Measurements from ENCODE around the gene SUGP2. TPM values are rescaled to one million over a fixed set of nuclear protein-coding genes. Genes with fewer than 3 reads are reported as not detected.
A peak's percentile ranks its signal among the peaks of the same experiment; 100 is the strongest.

The SUGP2 gene
- total and polyA plus RNA-seq, 9 of the 15 experiments (the other 6 are each of a cell fraction or from before 2014, with no cell fraction given): 13.1 to 101 (median 63.1) TPM

DNA sequence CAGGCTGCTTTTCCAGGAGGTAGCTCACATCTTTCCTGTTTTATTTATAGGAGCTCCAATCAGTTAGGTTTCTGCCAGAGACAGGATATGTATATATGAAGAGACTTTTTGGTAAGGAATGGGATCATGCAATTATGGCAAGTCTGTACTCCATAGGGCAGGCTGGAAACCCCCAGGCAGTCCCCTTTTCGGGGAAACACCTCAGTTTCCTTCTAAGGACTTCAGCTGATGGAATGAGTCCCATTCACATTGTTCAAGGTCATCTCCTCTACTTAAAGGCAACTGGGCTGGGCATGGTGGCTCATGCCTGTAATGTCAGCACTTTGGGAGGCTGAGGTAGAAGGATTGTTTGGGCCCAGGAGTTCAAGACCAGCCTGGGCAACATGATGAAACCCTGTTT lies 19.6 kb upstream of the SUGP2 start:
- no peak for TF ChIP-seq MIER1 (IDR thresholded peaks at IDR 0.05; ENCODE audit: low read depth)
- TF ChIP-seq POLR2A (conservative IDR thresholded peaks at IDR 0.05): 0 out of 2 replicates have a peak, but pooled peaks have one; percentile 15
- TF ChIP-seq, protein P1, sequence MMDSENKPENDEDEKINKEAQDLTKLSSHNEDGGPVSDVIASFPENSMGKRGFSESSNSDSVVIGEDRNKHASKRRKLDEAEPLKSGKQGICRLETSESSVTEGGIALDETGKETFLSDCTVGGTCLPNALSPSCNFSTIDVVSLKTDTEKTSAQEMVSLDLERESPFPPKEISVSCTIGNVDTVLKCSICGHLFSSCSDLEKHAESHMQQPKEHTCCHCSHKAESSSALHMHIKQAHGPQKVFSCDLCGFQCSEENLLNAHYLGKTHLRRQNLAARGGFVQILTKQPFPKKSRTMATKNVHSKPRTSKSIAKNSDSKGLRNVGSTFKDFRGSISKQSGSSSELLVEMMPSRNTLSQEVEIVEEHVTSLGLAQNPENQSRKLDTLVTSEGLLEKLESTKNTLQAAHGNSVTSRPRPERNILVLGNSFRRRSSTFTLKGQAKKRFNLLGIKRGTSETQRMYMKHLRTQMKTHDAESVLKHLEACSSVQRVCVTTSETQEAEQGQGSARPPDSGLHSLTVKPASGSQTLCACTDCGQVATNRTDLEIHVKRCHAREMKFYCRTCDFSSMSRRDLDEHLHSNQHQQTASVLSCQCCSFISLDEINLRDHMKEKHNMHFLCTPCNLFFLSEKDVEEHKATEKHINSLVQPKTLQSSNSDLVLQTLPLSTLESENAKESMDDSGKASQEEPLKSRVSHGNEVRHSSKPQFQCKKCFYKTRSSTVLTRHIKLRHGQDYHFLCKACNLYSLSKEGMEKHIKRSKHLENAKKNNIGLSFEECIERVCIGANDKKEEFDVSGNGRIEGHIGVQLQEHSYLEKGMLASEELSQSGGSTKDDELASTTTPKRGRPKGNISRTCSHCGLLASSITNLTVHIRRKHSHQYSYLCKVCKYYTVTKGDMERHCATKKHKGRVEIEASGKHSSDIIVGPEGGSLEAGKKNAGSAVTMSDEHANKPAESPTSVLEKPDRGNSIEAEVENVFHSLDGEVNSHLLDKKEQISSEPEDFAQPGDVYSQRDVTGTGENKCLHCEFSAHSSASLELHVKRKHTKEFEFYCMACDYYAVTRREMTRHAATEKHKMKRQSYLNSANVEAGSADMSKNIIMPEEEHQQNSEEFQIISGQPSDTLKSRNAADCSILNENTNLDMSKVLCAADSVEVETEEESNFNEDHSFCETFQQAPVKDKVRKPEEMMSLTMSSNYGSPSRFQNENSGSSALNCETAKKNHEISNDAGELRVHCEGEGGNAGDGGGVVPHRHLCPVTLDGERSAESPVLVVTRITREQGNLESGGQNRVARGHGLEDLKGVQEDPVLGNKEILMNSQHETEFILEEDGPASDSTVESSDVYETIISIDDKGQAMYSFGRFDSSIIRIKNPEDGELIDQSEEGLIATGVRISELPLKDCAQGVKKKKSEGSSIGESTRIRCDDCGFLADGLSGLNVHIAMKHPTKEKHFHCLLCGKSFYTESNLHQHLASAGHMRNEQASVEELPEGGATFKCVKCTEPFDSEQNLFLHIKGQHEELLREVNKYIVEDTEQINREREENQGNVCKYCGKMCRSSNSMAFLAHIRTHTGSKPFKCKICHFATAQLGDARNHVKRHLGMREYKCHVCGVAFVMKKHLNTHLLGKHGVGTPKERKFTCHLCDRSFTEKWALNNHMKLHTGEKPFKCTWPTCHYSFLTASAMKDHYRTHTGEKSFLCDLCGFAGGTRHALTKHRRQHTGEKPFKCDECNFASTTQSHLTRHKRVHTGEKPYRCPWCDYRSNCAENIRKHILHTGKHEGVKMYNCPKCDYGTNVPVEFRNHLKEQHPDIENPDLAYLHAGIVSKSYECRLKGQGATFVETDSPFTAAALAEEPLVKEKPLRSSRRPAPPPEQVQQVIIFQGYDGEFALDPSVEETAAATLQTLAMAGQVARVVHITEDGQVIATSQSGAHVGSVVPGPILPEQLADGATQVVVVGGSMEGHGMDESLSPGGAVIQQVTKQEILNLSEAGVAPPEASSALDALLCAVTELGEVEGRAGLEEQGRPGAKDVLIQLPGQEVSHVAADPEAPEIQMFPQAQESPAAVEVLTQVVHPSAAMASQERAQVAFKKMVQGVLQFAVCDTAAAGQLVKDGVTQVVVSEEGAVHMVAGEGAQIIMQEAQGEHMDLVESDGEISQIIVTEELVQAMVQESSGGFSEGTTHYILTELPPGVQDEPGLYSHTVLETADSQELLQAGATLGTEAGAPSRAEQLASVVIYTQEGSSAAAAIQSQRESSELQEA (IDR thresholded peaks at IDR 0.05; ENCODE audit: low read depth): no peak
- intact Hi-C loops (cut with micrococcal nuclease): loop anchor here (2.0 to 10.0 kb wide), 2 partner anchors 60 to 272 kb away; partner anchors contain the start of genes MAU2 and SUGP1
- Histone ChIP-seq H3K9ac (ENCODE audit: insufficient read depth in 1 of 2, low read depth in 2 of 2, low read length in 2 of 2) (no peak overlapping the region), H3K27me3 (ENCODE audit: control insufficient read depth in 2 of 2, insufficient read depth in 2 of 2, low read length in 2 of 2) (no peaks in the 10 kb centered on the region), H3K4me1 (replicated peaks in 1 of 2; ENCODE audit: control insufficient read depth in 2 of 2, insufficient read depth in 2 of 2, low read length in 2 of 2) (peaks cover 0 to 44% of the 10 kb centered on the region in 2 experiments; a peak in 2 of 5 replicates), H4K20me1 (replicated peaks; ENCODE audit: control insufficient read depth, insufficient read depth, low read length) (0 out of 2 replicates have a peak, but pooled peaks cover 4% of the 10 kb centered on the region), H3K79me2 (ENCODE audit: control insufficient read depth, insufficient read depth, low read length) (peaks cover 4% of the 10 kb centered on the region; the same call in 2 of the 3 replicates), H3K9me3 (replicated peaks; ENCODE audit: control insufficient read depth, insufficient read depth, low read depth, low read length) (no peaks in the 10 kb centered on the region), H3K4me2 (ENCODE audit: insufficient read depth, low read length) (no peak overlapping the region), H3K4me3 (no peak overlapping the region), H3K36me3 (ENCODE audit: control insufficient read depth, insufficient read depth, low read length) (peaks cover 82% of the 10 kb centered on the region), H3K27ac (ENCODE audit: extremely low read depth, low read depth, low read length) (no peak overlapping the region), H2AFZ (ENCODE audit: low read depth, low read length) (no peak overlapping the region), H3K9me1 (ENCODE audit: control insufficient read depth, insufficient read depth, low read length) (peaks cover 4% of the 10 kb centered on the region)
- 70% methylated on average over 1 of the region's 1 CpG for WGBS (ENCODE audit: insufficient coverage, low coverage, missing lambda C conversion rate)
- DNase-seq (ENCODE audit: extremely low read depth in 1 of 4, low spot score in 3 of 4): no peak
- ChIA-PET CTCF (ENCODE audit: low intra/inter-chr PET ratio) (interaction anchor here (0.9 to 3.0 kb wide), 4 partner anchors 60 to 122 kb away, joined by 4 to 20 read pairs (median 14); partner anchors contain the start of gene TMEM161A), POLR2A (interaction anchor here (0.6 to 1.5 kb wide), 4 partner anchors 13 to 83 kb away, joined by 3 read pairs; no protein-coding TSS in a partner anchor)
- no peak for FAIRE-seq
- ATAC-seq: no peak
- BruUV-seq (replicated peaks): no TSS peak
- in situ Hi-C loops (cut with MboI): no loop called here

Data from K562 (cell line).